M059J (cell line): Measurements from ENCODE around the gene TP53RK. TPM values are rescaled to one million over a fixed set of nuclear protein-coding genes. Genes with fewer than 3 reads are reported as not detected.

ENCODE experiments used
- DNase-seq: peaks from one replicate; pipeline ENCODE4 v3.0.0-alpha.2; 2012; ENCODE audit warnings: low read depth
- total RNA-seq: library from RNA; depleted of rRNA; stranded (reverse); fragments of >200 nt; shearing (Covaris generic); gene quantifications from 2 replicates; pipeline ENCODE4 v1.2.3, GENCODE V29; 2014; rRNA removed

TP53RK gene
- total RNA-seq, result 24.7 and 28.0 TPM in 2 replicates

DNA sequence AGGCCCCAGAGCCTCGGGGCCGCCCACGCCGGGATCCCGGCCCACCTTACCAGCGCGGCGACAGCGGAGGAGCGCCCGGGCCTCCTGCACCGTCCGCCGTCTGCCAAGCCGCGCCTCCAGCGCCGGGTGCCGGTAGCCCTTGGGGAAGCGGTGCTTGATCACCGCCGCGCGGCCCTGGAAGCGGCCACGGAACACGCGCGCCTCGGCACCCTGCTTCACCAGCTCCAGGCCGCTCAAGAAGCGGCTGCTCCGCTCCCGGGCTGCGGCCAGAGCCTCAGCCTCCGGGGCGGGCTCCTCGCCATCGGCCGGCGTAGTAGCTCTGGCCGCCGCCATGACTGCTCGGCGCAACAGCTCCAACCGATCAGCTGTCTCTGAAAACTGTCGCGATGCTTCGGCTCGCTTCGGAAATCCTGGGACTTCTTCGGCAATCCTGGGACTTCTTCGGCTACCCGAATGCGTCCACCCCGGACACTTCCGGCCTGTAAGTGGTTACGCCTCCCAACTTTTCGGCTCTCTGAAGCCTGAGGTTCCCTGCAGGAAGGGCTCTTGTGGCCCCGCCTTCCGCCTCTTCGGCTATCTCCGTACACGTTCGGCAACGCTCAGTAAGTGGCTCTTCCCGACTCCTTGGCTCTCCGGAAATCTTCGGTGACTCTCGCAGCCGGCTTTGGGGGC lies at the start of gene TP53RK:
Gene TP53RK, minus strand, starts transcription at position 363 of the 672 bp plus-strand sequence. Its CDS starts 30 bp downstream, at position 333.
- peak; percentile 100 for DNase-seq

- no peak for DNase-seq
Observed at GRCh38 chr20:46735436-46735835, 46.2 kb upstream of the TP53RK start.

- no peak for DNase-seq
Observed at GRCh38 chr20:46731770-46732169, 42.5 kb upstream of the TP53RK start.

DNA sequence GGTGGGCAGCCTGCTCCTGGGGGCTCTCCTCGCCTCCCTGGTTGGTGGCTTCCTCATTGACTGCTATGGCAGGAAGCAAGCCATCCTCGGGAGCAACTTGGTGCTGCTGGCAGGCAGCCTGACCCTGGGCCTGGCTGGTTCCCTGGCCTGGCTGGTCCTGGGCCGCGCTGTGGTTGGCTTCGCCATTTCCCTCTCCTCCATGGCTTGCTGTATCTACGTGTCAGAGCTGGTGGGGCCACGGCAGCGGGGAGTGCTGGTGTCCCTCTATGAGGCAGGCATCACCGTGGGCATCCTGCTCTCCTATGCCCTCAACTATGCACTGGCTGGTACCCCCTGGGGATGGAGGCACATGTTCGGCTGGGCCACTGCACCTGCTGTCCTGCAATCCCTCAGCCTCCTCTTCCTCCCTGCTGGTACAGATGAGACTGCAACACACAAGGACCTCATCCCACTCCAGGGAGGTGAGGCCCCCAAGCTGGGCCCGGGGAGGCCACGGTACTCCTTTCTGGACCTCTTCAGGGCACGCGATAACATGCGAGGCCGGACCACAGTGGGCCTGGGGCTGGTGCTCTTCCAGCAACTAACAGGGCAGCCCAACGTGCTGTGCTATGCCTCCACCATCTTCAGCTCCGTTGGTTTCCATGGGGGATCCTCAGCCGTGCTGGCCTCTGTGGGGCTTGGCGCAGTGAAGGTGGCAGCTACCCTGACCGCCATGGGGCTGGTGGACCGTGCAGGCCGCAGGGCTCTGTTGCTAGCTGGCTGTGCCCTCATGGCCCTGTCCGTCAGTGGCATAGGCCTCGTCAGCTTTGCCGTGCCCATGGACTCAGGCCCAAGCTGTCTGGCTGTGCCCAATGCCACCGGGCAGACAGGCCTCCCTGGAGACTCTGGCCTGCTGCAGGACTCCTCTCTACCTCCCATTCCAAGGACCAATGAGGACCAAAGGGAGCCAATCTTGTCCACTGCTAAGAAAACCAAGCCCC lies 36.2 kb upstream of the TP53RK start:
- DNase-seq, result no peak

DNA sequence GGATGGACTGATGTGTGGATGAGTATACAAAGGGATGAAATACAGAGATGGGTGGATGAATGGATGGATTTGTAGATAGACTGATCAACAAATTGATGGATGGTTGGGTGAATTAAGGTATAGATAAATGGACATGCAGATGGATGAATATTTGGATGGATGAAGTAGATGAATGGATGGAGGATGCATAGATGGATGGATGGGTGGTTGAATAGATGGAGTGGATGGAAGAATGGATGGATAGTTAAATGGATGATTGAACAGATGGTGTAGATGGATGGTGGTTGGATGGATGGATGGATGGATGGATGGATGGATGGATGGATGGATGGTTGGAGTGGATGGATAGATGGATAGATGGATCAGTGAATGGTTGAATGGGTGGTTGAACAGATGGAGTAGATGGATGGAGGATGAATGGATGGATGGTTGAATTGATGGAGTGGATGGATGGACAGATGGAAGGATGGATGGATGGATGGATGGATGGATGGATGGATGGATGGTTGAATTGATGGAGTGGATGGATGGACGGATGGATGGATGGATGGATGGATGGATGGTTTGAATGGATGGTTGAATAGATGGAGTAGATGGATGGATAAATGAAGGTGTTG lies 35.2 kb upstream of the TP53RK start:
- no peak for DNase-seq

DNA sequence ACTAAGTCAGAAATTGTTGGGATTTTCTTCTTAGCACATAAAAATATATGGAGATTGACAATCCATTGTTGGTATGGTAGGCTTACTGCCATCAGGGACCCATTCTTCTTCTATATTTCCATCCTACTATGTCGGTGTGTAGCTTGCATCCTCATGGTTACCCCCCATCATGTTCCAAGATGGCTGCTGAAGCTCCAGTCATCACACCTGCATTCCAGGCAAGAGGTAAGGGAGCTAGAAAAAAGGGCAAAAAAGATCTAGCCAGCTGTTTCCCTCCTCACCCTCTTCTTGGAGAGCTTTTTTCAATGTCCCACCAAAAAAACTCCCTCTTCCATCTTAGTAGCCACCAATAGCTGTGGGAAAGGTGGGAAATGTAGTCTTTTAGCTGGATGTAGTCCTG lies 33.8 kb upstream of the TP53RK start:
- DNase-seq, result no peak

DNA sequence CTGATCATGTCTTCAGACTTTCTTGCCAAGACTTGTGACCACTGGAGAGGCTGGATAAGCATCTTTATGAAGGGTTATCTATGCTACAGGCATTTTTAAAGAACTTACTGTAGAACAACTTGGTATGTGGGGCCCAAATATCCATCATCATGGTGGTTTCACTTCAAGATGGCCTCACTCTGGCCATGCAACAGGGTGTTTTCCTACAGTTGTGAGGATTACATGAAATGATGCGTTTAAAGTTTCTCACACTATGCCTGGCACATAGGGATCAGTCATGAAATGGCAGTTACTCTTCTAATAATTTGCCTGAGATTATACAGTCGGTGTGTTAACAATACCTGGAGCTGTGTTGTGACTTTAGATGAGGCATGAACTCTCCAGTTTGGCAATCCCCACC lies 33.2 kb upstream of the TP53RK start:
- no peak for DNase-seq

DNA sequence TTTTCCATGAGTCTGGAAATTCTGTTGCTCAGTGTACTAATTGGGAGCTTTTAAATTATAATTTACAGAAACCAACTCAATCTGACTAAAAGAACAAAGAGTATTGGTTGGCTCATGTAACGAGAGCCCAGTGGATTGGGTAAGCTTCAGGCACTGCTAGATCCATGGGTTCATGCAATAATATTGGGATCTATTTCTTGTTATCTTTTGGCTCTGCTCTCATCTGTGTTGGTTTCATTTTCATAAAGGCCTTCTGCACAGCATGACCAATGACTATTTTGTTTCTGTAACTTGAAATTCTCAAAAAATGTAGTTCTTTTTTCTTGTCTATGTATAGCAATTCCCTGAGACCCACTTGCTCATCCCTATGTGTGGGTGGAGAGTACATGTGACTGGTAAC lies 32.2 kb upstream of the TP53RK start:
- no peak for DNase-seq

DNA sequence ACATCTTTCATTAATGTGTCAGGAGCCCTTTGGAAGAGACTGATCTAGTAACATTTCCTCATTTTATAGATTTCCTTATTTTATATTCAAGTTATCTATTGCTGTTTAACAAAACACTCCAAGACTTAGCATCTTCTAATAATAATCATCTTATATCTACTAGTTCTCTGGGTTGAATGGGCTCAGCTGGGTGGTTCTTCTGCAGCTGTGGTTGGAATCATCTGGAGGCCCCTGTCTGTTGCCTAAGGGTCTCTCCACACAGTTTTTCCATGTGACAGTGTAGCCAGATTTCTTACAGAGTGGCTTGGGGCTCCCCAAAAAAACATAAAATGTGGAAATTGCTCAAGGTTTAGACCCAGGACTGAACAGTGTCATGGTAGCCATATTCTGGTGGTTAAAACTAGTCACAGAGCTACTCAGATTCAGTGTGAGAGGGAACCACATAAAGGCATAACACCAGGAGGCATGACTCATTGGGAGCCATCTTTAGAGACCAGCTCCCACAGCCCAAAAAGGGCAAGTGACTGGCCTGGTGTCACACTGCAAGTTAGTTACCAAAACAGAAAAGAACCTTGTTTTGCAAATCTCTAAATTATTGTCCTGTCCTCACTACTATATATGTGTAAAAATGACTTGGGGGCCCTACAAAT lies 31.7 kb upstream of the TP53RK start:
- DNase-seq, result peak; percentile 57

DNA sequence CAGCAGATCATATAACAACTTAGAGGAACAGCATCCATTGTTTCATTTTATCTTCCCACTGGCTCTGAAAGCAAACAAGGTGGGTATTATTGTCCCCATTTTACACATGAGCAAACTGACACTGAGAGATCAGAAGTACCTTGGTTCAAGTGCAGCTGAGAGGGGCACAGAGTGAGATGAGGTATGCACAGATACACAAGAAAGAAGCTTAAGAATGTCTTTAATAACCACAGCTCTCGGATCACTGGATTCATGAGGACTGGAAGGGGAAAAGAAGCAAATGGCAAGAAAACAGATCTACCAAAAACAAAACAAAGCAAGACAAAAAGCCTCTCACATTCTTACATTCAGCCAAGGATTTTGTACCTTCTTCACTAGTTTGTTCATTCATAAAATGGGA lies 30.8 kb upstream of the TP53RK start:
- DNase-seq, result no peak

DNA sequence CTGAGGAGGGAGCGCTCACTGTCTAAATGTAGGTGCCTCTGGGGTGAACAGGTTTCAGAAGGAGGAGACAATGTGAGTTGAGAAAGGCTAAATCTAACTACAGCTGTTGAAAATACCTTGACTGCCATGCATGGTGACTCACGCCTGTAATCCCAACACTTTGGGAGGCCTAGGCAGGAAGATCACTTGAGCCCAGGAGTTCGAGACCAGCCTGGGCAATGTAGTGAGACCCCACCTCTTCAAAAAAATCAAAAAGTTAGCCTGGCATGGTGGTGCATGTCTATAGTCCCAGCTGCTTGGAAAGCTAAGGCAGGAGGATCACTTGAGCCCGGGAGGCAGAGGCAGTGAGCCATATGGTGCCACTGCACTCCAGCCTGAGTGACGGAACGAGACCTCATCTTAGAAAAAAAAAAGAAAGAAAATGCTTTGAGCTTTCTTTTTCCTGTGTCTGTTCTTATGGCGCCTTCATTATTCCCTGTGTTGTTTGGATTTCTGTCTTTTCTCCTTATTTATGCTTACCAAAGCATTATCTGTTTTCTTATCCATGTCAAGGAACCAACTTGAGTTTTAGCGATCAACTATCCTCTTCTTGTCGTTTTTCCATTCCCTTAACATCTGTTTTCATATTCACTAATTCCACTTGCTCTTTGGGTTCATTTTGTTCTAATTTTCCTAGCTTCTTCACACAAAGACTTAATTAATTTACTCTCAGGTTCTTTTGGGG lies 28.7 kb upstream of the TP53RK start:
- DNase-seq, result no peak

DNA sequence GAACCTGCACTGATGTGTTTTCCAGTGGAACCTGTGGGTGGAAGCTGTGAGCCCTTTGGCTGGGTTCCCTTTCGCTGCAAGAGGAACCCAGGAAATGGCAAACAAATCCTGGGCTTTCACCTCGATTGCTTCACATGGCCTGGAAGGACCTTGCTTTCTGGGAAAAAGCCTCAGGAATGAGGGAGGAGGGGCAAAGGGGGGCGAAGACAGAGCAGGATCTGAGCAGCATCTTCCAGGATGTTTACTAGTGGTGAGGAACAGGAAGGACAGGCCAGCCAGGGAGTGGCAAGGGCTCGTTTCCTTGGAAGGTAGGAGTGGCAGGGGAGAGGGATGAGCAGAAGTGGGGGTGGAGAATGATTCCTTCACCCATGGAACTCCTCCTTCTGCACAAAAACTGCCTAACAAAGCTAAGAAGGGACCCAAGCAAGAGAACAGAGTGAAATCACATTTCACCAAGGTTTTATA lies 26.1 kb upstream of the TP53RK start:
- DNase-seq, result peak; percentile 72

DNA sequence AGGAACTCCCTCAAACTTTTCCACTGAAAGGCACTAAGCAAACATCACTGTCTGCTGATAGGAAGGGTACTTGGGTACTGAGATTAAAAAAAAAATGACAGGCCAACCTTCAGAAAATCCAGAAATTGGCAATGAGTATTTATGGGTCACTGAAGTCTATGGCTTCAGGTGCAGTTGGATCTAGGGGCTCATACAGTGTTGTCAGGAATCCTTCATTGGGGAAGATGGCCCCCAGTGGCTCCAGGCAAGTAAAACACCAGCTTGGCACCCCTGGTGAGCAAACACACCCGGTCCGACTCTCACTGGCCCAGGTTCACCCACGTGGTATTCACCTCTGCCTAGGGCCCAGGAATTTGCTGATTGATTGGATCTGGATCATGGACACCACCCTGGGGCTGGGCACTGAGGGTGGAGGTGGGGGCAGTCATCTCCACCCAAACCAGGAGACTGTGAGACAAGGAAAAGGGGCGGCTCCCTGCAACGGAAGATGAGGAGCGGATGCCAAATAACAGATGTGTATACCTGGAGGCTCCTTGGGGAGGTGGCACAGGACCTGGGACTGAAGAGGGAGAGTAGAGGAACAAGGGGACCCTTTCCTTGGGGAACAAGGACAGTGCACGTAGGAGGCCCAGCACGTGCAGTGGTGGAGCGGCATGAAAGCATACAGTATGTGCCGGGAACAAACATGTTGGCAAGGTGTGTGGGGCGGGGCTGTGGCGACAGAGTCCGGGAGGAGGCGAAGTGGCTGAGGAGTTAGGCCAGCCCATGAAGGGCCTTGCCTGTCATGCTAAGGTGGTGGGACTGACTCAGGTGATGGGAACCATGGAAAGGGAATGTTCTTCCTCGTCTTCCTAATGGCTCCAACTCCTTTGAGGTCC lies 25.0 kb upstream of the TP53RK start:
- no peak for DNase-seq

DNA sequence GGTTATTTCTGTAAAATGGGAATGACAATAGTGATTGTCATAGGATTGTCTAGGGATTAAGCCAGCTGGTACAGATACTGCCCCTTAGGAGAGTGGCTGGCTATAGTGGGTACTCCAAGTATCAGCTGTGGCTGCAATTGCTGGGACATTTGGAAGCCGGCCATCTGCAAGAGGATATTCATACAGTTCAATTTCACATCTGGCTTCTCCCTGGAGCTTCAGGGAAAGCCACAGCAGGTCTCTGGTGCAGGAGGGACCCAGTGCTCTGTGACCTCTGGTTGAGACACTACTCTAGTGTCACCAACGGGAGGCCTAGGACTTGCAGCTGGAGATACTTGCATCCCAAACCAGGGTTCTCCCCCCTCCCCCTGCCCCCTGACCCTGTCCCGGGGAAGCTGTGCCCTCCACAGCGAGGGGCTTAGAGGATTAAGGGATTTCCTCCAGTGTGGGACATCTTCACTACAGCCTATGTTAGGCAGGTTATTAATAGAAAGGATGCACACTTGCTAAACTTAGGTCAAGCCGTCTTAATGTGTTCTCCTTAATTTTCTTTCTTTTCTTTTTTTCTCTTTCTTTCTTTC lies 22.9 kb upstream of the TP53RK start:
- no peak for DNase-seq

DNA sequence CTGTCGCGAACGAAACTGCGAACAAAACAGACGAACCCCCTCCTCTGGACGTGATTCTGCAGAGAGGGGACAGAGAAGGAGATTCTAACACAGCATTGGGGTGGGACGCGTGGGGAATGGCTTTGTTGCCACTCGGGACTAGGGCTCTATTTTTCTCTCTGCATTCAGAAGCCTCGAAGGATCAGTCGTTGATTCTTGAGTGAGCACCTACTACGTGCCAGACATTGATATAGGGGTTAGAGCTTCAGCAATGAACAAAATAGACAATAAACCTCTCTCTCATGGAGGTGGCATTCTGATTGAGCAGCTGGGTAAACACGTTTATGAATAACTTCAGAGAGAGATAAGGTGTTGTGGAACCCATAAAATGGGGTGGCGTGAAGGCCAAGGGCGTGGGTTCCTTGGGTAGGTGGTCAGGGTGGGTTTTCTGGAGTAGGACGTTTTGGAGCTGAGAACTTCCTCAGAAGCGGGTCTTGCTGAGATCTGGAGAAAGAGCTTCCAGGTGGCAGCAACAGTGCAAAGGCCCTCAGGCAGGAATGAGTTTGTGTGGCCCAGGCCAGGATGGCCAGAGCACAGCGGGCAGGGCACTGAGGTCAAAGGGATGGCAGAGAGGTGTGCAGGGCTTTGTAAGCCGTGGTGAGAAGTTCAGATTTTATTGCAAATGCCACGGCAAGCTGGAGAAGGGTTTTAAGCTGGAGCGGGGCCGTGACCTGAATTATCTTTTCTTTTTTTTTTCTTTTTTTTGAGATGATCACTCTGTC lies 21.1 kb upstream of the TP53RK start:
- no peak for DNase-seq

DNA sequence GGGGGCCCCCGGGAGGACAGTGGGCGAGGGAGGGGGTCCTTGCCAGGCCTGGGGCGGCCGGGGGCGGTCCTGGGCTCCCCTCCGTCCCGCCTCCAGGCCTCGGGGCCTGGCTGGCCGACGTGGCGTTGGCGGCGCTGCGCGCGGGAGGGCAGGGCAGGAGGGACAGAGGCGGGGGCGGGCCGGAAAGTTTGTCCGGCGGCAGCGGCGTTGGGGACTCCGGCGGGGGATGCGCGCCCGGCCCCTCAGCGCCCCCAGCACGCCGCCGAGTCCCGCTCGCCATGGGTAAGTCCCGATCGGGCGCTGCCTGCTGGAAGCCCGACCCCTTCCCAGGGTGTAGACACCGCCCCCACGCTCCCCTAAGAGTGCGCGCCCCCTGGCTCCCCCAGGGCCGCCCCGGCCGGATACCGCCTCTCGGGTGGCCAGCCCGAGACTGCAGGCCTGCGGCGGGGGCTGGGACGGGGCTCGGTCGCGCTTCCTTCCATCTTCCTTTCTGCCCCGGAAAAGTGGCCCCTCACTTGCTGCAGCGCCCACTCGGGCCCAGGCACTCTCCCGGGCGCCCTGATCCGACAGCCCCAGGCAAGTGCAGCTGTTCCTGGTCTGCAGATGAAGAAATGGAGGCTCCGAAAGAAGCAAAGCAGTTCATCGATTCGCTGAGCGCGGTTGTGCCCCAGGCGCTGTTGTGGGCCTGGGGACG lies 20.4 kb upstream of the TP53RK start, which contains the start of gene SLC2A10:
Gene SLC2A10, plus strand, starts transcription at position 191 of the 694 bp plus-strand sequence. Its CDS starts 88 bp downstream, at position 279.
- peak; percentile 58 for DNase-seq

DNA sequence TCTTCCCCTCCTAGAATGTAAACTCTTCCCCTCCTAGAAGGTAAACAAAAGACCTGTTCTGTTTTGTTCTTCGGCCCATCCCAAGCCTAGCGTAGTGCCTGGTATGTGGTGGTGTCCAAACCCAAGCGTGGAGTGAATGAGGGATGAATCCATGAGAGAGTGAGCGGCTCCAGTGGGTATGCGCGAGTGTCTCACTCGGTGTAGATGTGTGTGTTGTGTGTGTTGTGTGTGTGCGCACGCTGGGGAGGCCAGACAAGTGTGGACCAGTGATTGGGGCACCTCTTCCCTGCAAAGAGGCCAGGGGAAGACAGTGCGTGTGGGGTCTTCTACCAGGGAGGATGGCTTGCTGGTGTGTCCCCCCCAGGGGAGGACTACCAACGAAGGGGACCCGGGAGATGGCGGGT lies 19.8 kb upstream of the TP53RK start:
- no peak for DNase-seq

DNA sequence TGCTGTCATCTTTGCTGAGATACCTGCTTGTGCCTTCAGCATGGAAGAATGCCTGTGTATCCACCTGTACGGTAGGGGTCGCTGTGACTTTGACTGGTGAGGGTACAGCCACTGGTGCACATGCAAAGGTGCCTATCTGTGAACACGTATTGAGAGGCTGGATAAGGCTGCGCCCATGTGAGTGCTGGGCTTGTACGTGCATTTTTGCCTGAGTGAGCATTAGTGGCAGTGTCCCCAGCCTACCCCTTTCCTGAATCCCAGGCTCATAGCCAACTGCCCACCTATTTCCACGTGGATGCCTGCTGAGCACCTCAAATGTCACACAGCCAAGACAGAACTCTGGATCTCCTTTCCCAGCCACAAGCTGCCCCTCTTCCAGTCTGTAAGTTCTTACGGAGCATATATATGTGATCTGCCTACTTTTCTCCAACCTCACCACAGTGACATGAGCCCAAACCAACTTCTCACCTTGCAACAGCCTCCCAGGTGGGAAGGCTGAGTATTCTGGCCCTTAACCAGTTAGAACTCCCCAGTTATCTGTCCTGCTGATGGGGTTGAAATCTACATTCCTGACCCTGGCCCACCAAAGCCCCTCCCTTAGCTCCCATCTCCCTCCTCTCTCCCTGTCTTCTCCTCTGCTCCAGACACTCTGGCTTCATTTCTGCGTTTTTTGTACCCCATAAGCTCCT lies 19.1 kb upstream of the TP53RK start:
- no peak for DNase-seq
